HuH-7.5 (cell line): ENCODE data around the gene EIF4G3.

Source experiments
- DNase-seq: peaks from one replicate; pipeline ENCODE4 v3.0.0; 2011; ENCODE audit warnings: low spot score

The EIF4G3 gene

DNA sequence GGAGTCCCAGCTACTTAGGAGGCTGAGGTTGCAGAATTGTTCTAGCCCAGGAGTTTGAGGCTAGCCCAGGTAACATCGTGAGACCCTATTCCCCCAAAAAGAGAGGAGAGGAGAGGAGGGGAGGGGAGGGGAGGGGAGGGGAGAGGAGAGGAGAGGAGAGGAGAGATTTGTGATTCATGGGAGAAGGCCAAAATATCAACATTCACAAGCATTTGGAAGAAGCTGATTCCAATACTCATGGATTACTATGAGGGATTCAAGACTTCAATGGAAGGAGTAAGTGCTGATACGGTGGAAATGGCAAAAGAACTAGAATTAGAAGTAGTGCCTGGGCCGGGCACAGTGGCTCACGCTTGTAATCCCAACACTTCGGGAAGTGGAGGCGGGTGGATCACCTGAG is 187.8 kb downstream of the EIF4G3 start:
- no peak for DNase-seq

DNA sequence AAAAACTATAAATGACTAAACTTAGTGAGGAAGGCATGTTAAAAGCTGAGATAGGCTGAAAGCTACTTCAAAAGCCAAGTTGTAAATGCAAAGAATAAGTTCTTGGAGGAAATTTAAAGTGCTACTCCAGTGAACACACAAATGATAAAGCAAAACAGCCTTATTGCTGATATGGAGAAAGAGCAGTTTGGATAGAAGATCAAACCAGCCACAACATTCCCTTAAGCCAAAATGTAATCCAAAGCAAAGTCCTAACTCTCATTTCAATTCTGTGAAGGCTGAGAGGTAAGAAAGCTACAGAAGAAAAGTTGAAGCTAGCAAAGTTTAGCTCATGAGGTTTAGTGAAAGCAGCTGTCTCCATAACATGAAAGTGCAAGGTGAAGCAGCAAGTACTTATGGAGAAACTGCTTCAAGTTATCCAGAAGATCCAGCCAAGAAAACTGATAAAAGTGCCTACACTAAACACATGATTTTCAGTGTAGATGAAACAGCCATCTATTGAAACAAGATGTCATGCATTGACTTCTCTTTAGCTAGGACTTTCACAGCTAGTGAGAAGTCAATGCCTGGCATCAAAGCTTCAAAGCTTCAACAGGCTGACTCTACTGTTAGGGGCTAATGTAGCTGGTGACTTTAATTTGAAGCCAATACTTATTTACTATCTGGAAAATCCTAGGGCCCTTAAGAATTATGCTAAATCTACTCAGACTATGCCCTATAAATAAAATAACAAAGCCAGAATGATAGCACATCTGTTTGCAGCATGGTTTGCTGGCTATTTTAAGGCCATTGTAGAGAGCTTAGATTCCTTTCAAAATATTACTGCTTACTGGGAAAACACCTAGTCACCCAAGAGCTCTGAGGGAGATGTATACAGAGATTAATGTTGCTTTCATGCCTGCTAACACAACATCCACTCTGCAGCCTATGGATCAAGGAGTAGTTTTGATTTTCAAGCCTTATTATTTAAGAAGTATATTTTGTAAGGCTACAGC is 188.6 kb downstream of the EIF4G3 start:
- DNase-seq: no peak

DNA sequence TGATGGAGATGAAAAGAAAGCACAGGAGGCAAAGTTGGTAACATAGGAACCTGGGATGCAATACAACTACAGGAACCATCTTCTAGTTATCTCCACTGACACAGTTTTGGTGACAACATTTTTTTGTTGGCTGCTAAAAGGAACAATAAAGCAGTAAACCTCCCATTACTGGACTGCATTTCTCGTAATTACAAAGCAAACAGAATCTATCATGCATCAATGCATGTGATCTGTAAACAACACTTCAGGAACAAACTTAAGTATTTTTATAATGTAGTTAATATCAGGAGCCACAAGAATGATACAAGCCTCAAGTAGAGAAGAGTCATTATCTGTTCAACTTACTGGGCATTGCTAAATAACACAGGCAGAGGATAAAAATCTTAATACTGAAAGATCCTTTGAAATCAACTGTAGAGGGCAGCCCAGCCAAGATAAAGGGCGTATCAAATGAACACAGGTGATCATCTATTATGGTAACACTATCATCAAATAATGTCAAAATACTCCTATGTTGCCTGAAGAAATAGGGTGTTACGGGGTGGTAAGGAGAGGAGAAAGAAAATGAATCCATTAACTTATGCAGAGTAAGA is 193.3 kb downstream of the EIF4G3 start:
- DNase-seq: no peak

DNA sequence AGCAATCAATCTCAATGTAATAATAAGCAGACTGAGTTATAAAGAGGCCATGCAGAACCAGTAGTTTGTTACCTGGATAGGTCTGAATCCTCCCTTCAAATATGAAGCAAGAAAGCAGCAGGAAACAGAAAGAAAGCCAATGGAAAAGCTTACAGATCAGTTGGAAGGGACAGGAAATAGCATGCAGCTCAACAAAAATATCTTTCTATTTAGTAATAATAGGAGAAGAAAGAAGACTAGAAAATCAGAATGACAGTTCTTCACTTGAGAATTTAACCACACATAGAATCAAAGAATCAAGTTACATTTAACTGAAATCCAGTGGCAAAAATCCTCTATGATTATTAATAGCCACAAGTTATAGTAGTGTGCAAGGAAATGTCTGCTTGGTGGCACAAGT is 194.4 kb downstream of the EIF4G3 start:
- no peak for DNase-seq

DNA sequence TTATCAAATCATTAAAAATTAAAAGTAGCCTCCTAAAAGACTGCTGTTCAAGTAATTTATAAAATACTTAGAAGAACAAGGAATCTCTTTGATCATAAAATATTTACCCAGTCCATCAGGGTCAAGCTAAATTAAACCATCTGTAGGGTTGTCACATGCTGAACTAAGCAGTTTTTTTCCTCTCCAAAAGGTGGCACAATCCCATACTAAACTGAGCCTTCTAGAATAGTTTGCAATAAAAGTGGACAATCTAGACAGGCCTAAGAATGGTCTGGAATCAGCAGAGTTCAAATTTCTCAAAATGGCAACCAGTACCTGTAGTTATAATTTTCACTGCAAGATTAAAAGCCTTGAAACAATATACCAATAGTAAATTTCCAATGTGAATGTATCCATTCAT is 194.8 kb downstream of the EIF4G3 start:
- DNase-seq: no peak

DNA sequence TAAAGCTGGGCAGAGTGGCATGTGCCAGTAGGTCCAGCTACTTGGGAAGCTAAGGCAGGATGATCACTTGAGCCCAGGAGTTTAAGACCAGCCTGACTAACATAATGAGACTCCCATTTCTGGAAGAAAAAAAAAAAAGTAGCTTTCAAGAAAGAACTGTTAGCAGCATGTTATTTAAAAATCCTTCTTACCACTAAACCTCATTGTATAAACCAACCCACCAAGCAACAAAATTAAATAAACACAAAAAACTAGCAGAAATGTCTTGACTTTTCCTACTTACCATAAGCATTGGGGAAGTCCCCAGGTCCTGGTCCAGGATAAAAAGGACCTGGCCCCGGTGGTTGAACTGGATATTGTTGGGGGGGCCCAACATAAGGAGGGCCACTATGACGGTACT is 196.6 kb downstream of the EIF4G3 start:
- DNase-seq: no peak

DNA sequence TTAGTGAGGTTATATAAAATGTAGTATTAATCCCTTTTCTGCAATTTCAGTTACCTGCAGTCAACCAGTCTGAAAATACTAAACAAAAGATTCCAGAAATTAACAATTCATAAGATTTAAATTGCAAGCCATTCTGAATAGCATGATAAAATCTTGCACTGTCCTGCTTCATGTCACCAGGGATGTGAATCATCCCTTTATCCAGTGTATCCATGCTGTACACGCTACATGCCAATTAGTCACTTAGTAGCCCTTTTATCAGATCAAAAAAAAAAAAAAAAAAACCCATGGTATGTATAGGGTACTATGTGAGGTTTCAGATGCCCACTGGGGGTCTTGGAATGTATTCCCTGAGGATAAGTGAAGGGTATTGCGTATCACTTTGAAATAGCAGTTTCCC is 198.3 kb downstream of the EIF4G3 start:
- DNase-seq: no peak

DNA sequence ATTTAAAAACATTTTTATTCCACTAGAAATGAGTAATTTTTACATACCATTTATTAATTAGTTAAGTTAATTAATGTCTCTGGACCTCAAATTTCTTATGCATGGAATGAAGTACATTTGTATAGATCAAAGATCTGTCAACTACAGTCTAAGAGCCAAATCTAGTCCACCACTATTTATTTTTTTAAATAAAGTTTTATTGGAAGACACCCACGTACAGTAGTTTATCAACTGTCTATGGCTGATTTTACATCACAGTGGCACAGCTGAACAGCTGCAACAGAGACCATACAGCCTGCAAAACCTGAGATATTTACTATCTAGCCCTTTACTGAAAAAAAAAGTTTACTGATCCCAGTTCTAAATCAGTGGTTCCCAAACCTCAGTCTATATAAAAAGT is 201.0 kb downstream of the EIF4G3 start:
- no peak for DNase-seq

DNA sequence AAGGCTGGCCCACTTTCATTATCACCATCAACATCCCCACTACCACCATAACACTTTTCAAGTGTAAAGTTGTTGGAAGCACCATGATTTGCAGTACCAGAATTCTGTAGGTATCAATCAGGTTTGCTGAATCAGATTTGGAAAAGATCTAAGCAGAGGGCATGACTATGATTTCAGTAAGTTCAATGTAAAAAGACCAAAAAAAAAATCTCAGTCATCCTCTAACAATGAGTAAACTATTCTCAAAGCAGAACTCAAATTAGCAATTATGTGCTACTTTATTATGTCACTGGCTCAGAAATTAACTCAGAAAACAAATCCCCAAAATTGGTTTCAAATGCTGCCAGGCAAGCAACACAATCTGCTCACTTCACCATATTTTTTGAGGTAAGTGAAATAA is 201.7 kb downstream of the EIF4G3 start:
- no peak for DNase-seq

DNA sequence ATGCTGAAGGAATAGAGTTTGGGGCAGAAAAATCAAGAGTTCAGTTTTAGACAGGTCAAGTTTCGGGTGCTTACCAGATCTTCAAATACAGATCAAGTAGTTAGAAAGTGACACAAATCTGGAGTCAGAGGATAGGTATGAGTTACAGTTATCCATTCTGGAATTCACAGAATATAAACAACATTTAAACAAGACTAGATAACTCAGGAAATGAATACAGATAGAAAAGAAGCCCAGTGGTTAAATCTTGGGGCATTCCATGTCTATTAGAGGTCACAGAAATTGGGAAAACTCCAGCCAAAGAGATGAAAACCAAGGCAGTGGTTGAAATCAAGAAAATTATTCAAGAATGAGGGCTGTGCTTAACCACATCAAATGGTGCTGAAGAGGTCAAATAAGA is 202.6 kb downstream of the EIF4G3 start:
- no peak for DNase-seq

DNA sequence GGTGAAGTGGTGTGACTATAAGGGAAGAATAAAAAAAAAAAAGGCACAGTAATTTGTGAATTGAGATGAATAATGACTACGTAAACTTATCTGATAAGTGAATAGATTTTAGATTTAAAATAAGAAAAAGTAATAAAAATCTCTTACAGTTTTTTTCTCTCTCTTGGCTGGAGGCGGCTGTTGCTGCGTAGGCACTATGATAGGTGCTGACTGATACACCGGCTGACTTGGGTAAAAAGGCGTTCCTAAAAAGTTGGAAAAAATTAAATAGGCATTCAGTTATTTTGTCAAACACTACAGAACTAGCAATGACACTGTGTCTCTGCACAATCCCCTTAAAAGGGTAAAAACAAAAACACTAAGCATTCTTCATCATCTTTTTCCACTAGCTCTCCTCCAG is 203.8 kb downstream of the EIF4G3 start:
- no peak for DNase-seq

DNA sequence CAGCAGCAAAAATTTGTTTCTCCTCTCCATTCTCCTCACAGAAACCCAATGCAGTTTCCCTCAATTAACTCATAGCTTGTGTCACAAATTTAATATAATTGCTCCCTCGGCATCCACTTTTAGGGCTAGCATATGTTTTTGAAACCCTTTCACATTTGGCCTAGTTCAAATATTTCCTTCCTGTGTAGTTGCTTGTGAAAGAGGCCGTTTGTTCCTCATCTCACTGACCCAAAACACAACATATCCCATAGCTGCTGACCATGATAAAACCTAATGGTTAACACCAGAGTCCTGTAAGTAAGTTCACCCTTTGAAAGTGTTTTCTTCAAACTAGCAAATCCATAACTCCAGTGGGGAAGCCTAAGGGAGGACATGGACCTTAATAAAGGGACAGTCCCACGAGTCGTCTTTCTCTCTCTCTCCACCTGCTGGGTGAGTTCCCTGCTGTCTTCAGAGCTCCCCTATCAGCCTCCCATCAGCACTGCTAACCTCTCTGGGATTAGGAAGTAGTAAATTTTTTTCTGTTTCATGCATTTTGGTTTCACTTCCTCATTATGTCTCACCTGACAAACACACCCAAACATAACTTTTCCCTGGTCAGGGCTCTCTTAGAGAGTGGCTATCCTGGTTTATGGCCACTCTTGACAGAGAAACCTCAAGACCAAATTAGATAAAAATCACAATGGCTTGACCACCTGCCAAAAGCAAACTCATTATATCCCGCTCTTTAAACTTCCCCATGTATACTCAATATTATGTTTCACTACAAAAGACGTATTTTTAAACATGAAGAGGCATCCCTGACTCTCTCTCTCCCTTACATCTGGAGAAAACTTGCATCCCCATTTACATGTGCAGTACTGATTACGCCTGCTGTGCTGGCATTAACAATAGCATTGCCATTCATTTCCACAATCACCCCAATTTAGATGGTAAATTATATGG is 211.9 kb downstream of the EIF4G3 start:
- no peak for DNase-seq

DNA sequence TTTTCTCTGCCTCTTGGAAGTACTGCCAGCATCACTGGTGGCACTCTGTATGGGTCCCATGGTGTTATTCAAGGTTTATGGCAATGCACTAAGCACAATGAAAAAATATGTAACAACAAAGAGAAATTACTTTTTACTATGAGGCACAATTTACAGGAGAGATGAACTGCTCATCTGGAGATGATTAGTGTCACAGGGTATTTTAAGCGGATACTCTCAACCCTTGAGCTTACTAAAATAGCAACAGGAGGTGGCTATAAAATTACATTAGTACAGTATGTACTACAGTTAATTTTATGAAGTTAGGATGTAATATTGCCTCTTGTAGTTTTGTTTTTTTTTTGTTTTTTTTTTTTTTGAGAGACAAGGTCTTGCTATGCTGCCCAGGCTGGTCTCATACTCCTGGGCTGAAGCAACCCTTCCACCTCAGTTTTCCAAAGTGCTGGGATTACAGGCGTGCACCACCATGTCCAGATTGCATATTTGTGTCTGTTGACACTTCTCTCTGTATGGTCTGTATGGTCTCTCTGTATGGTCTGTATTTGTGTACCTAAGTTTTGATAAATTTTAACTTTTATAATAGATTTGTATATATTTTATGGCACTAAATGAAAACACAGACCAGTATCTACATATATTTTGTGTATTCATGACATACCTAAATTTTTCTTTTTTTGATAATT is 214.0 kb downstream of the EIF4G3 start:
- no peak for DNase-seq

DNA sequence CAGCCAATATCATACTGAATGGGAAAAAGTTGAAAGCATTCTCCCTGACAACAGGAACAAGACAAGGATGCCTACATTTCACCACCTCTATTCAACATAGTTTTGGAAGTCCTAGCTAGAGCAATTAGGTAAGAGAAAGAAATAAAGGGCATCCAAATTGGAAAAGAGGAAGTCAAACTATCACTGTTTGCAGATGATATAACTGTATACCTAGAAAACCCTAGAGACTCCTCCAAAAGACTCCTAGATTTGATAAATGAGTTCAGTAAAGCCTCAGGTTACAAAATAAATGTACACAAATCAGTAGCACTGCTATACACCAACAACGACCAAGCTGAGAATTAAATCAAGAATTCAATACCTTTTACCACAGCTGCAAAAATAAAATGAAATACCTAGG is 218.3 kb downstream of the EIF4G3 start:
- DNase-seq: no peak

DNA sequence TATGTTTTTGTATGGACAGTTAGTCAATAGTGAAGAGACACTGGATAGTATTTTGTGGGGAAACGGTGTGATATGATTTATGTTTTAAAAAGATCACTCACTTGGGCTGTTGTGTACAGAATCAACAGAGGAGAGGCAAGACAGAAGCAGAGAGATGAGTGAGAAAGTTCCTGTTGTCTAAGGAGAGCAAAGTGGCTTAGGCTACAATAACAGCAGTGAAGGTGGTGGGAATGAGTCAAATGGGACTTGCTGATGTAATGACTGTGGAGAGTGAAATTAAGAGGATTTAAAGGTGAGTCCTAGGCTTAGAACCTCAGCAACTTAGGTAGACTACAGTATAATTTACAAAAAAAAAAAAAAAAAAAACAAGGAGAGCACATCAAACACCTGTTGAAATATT is 220.4 kb downstream of the EIF4G3 start:
- DNase-seq: no peak

DNA sequence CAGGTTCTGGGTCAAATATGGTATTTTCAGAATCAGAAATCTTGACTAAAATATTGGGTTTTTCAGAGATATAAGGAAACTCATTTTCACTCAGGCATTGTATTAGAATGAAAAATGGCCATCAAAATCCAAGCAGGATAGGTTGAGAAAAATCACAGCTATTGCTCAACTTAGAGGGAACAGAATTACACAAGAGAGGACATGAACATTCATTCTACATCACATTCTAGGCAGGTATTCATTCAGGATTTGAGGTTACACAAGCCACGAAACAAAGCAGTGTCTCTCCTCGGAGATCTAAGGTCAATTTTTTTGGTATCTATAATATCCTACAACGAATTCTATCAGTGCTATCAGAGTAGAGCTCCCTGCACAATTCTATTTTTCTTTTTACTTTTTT is 226.0 kb downstream of the EIF4G3 start:
- DNase-seq: no peak

DNA sequence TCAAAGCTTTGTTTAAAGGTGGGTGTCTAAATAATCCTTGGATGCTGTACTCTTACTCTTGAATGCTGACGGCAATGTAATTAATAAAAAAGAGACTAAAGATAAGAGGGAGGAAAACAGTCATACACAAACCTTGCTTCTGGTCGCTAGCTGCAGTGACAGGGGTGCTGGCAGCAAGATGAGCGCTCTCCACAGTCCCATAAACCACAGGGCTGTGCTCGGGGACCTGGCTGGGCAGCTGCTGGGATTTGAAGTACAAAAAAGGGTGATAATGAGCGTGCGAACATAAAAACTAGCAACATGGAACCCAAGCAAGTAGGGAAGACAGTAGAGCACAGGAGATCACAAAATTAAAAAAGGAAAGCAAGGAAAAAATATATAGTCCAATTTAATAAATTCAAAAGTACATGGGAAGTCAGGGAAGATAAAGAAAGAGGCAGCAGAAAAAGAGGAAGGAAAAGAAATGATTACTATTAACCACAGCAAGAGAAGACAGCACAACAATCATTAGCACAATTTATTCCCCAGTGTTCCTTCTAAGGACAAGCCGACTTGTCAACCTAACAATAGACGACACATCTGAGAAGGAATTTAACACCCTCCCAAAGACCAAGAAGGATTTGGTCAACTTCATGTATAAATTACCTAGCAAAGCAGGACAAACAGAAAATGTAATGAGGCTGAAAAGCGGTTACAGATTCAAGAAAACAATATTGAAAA is 226.7 kb downstream of the EIF4G3 start:
- no peak for DNase-seq

DNA sequence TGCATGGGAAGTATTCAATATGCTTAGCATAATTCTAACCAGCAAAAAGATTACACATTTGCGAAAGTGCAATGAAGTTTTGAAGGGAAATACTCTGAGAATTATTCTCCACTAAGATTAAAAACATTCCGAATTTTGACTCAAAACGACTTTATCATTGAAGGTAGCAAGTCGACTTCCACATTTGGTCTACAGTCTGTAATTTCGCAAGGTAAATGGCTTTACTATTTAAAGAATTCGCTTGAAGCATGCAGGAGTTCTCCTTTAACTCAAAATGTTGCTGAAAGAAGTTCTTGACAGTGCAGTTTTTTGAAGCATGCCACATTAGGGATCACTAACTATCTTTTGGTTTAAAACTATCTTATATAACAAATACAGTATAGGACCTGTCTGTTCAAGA is 228.6 kb downstream of the EIF4G3 start:
- no peak for DNase-seq

DNA sequence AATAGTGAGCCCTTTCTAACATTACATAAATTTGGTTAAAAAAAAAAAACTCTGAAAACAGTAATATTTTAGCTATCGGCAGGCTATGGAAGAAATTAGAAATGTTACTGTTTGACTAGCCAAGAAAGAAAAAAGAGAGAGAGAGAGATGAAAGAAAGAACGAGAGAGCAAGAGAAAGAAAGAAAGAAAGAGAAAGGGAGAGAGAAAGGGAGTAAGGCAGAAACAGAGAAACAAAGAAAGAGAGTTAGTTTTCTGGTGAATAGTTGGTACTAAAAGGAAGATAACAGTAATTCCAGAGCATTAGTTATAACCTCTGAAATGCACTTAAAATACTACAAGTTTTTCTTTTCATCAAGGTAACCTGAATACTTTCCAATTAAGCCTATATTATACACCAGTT is 229.3 kb downstream of the EIF4G3 start:
- DNase-seq: no peak

DNA sequence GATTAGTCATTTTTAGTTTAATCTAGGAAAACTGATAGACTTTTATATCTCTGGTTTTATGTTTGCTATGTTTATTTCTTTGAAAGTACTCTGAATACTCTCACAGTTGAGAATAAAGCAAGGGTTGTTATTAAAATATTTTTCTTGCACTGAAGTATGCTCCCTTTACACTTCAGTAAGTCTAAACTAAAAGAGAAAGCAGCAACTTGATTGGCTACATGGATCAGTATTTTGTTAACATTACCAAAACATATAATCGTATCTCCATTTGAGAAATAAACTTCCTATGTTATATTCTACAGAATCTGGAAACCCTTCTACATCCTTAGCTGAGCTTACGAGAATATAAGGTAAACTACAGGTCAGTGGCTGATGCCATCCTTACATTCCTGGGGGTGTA is 240.1 kb downstream of the EIF4G3 start:
- DNase-seq: no peak

DNA sequence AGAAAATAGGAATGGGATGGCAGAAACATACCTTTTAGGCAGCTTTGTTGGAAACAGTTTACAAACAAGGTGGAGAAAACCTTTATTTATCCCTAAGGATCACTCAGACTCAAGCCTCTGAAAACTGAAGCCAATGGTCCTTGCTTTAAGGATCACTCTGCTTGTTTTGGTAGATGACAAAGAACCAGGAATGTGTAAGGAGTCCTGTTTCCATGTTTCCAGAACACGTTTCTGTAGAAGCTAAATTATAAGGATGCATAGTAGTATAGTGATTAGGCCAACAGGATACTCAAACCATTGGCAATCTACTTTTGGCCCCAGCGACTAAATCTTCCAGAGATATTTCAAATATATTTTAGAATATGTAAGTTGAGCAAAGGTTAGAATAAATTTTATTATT is 240.5 kb downstream of the EIF4G3 start:
- no peak for DNase-seq
